Fibroblast of lung (primary cell): ENCODE measurements around the gene GALNT1. TPM values are rescaled to one million over a fixed set of nuclear protein-coding genes. Genes with fewer than 3 reads are reported as not detected.
A peak's percentile ranks its signal among the peaks of the same experiment; 100 is the strongest.

Experiments
- DNase-seq, 2 donors: peaks; one replicate each; pipeline versions ENCODE4 v3.0.0 to v3.0.0-alpha.2; 2010; ENCODE audit warnings: low read depth in 2 of 2
- H2AFZ ChIP-seq: 2 replicates; pipeline ENCODE4 v1.5.1; 2012; ENCODE audit warnings: low read length, control low read depth, inconsistent platforms
- H3K27ac ChIP-seq: 2 replicates; pipeline ENCODE4 v1.5.1; 2011; ENCODE audit warnings: low read length, control low read depth; ENCODE audit not compliant: insufficient read depth
- H3K27me3 ChIP-seq: 2 replicates; pipeline ENCODE4 v1.5.1; 2011; ENCODE audit warnings: mild to moderate bottlenecking, low read length; ENCODE audit not compliant: control insufficient read depth, insufficient read depth
- H3K36me3 ChIP-seq: 2 replicates; pipeline ENCODE4 v1.5.1; 2011; ENCODE audit warnings: low read length; ENCODE audit not compliant: control insufficient read depth, insufficient read depth
- H3K4me1 ChIP-seq: 2 replicates; pipeline ENCODE4 v1.5.1; 2011; ENCODE audit warnings: low read length; ENCODE audit not compliant: control insufficient read depth, insufficient read depth; ENCODE audit errors: extremely low read depth
- H3K4me2 ChIP-seq: 2 replicates; pipeline ENCODE4 v1.5.1; 2011; ENCODE audit warnings: low read length, control low read depth; ENCODE audit not compliant: insufficient read depth; ENCODE audit errors: extremely low read depth
- H3K4me3 ChIP-seq, 4 experiments: fragments of 200-600 bp in 1 of 4; sonication (generic) in 1 of 4; replicated peaks in 1 of 4; 2 replicates each; pipeline ENCODE4 v1.5.1; 2011 to 2016; ENCODE audit warnings: low read length in 4 of 4, low read depth in 3 of 4, mild to moderate bottlenecking in 3 of 4, control low read depth in 2 of 4, inconsistent platforms in 1 of 4, mixed read lengths in 1 of 4; ENCODE audit not compliant: insufficient read depth in 1 of 4; ENCODE audit errors: control extremely low read depth in 1 of 4
- H3K79me2 ChIP-seq: 2 replicates; pipeline ENCODE4 v1.5.1; 2012; ENCODE audit warnings: mild to moderate bottlenecking, low read length, inconsistent platforms; ENCODE audit not compliant: control insufficient read depth, insufficient read depth
- H3K9ac ChIP-seq: 2 replicates; pipeline ENCODE4 v1.5.1; 2011; ENCODE audit warnings: mild to moderate bottlenecking, low read length, control low read depth; ENCODE audit not compliant: insufficient read depth
- H3K9me3 ChIP-seq: 2 replicates; pipeline ENCODE4 v1.5.1; 2012; ENCODE audit warnings: low read depth, low read length; ENCODE audit not compliant: control insufficient read depth, insufficient read depth
- H4K20me1 ChIP-seq: 2 replicates; pipeline ENCODE4 v1.5.1; 2011; ENCODE audit warnings: low read length; ENCODE audit not compliant: control insufficient read depth, insufficient read depth; ENCODE audit errors: extremely low read depth
- EZH2 ChIP-seq: IDR thresholded peaks from 2 replicates; pipeline ENCODE4 v1.5.1; 2012; ENCODE audit warnings: low read length, control low read depth, mild to moderate bottlenecking; ENCODE audit errors: missing control alignments
- polyA plus RNA-seq, 2 donors: library from polyadenylated mRNA; depleted of rRNA in 1 of 2; stranded (reverse) in 1 of 2; unstranded in 1 of 2; fragments of >200 nt; gene quantifications; 2 replicates each; pipeline ENCODE4 v1.2.1, GENCODE V29; 2011 to 2012; ENCODE audit warnings: missing spikeins in 1 of 2
- total RNA-seq: library from RNA; depleted of rRNA; stranded (reverse); fragments of >200 nt; gene quantifications from 2 replicates; pipeline ENCODE4 v1.2.1, GENCODE V29; 2014
- TF ChIP-seq, protein P1 (sequence below), 2 donors: IDR thresholded peaks in 1 of 2; conservative IDR thresholded peaks in 1 of 2; 1 replicate in 1 of 2; 2 replicates in 1 of 2; pipeline ENCODE4 v1.5.1; 2011 to 2012; ENCODE audit warnings: low read length in 2 of 2, control low read depth in 1 of 2, inconsistent platforms in 1 of 2, low read depth in 1 of 2, mild to moderate bottlenecking in 1 of 2

The GALNT1 gene
- total and polyA plus RNA-seq, 2 donors (not counting 1 experiment from before 2014, with no cell fraction given), result 31.7 to 53.3 TPM

DNA sequence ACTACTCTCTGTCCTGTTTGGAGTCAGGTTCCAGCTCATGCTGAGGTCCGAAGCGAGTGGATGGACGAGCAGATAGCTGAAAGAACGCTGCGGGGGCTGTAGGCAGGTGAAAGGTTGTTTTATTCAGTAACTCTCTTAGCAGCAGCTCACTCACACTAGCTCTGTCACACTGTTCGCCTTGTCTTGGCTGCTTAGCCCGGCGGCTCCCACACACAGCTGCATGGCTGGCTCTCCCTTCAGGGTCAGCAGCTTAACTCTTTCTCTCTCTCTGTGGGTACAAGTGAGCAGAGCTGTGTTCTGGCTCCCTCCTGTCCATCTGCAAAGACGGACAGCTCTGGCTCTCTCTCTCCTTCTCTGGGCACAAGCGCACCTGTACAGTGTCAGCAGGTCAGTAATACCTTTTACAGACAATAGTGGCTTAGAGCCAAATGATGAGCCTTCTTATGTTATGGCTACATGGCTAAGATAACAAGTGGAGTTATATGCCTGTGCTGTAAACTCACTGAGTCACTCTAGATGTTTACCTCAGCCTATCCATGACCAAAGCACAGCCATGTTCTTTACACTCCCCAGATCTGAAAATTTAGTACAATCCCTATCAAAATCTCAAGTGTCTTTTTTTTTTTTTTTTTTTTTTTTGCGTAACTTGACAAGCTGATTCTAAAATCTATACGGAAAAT is 149.3 kb downstream of the GALNT1 start:
- H3K4me1 ChIP-seq, result no peaks in the 10 kb centered on the region
- no peak overlapping the region for H3K9ac ChIP-seq
- TF ChIP-seq, protein P1, sequence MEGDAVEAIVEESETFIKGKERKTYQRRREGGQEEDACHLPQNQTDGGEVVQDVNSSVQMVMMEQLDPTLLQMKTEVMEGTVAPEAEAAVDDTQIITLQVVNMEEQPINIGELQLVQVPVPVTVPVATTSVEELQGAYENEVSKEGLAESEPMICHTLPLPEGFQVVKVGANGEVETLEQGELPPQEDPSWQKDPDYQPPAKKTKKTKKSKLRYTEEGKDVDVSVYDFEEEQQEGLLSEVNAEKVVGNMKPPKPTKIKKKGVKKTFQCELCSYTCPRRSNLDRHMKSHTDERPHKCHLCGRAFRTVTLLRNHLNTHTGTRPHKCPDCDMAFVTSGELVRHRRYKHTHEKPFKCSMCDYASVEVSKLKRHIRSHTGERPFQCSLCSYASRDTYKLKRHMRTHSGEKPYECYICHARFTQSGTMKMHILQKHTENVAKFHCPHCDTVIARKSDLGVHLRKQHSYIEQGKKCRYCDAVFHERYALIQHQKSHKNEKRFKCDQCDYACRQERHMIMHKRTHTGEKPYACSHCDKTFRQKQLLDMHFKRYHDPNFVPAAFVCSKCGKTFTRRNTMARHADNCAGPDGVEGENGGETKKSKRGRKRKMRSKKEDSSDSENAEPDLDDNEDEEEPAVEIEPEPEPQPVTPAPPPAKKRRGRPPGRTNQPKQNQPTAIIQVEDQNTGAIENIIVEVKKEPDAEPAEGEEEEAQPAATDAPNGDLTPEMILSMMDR (conservative IDR thresholded peaks at IDR 0.05 in 1 of 2, IDR thresholded peaks at IDR 0.05 in 1 of 2; ENCODE audit: low read depth in 1 of 2, low read length in 2 of 2), result no peak
- TF ChIP-seq EZH2, result no peak
- no peaks in the 10 kb centered on the region for H3K9me3 ChIP-seq
- no peaks in the 10 kb centered on the region for H3K79me2 ChIP-seq
- H3K27me3 ChIP-seq, result no peaks in the 10 kb centered on the region
- no peak overlapping the region for H2AFZ ChIP-seq
- no peaks in the 10 kb centered on the region for H3K36me3 ChIP-seq
- no peak overlapping the region for H3K27ac ChIP-seq
- no peaks in the 10 kb centered on the region for H4K20me1 ChIP-seq
- peak overlapping the region in 1 of 4 experiments; percentile 22 for H3K4me3 ChIP-seq
- peak in 1 of 2 donors; percentile 9 for DNase-seq
- H3K4me2 ChIP-seq, result peak overlapping the region; percentile 45

DNA sequence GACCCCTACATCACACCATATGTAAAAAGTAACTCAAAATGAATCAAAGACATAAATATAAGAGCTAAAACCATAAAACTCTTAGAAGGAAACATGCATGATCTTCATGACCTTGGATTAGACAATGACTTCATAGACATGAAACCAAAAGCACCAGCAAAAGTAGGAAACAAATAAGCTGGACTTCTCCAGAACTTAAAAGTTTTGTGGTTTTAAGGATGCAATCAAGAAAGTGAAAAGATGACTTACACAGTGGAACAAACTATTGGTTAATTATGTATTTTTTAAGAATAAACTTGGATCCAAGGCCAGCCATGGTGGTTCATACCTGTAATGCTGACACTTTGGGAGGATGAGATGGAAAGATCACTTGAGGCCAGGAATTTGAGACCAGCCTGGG is 150.2 kb downstream of the GALNT1 start:
- no peak overlapping the region for H3K4me2 ChIP-seq
- no peaks in the 10 kb centered on the region for H3K9me3 ChIP-seq
- no peaks in the 10 kb centered on the region for H3K27me3 ChIP-seq
- TF ChIP-seq EZH2, result no peak
- TF ChIP-seq, protein P1 (conservative IDR thresholded peaks at IDR 0.05 in 1 of 2, IDR thresholded peaks at IDR 0.05 in 1 of 2; ENCODE audit: low read depth in 1 of 2, low read length in 2 of 2), result no peak
- no peak overlapping the region for H3K9ac ChIP-seq
- no peaks in the 10 kb centered on the region for H3K79me2 ChIP-seq
- H3K36me3 ChIP-seq, result no peaks in the 10 kb centered on the region
- H3K27ac ChIP-seq, result no peak overlapping the region
- H2AFZ ChIP-seq, result no peak overlapping the region
- no peak for DNase-seq
- H3K4me3 ChIP-seq, result no peak overlapping the region
- no peaks in the 10 kb centered on the region for H3K4me1 ChIP-seq
- H4K20me1 ChIP-seq, result no peaks in the 10 kb centered on the region

DNA sequence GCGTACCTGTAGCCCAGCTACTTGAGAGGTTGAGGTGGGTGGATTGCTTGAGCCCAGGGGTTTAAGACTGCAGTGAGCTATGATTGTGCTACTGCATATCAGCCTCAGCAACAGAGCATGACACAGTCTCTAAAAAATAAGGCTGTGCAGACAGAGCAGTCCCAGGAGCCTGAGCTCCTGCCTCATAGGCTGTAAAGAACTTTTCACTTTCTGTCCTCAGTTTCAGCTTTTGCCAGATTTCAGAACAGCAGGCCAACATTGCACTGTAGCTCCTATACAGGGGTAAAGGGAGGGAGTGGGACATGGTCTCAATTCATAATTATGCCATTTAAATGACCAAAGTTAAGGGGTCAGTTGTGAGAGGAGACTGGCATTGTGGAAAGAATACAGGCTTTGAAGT is 150.6 kb downstream of the GALNT1 start:
- Histone ChIP-seq H4K20me1 (no peaks in the 10 kb centered on the region), H3K4me1 (no peaks in the 10 kb centered on the region), H3K4me2 (no peak overlapping the region), H3K36me3 (no peaks in the 10 kb centered on the region), H3K9me3 (no peaks in the 10 kb centered on the region), H3K27ac (no peak overlapping the region), H3K9ac (no peak overlapping the region), H3K79me2 (no peaks in the 10 kb centered on the region), H2AFZ (no peak overlapping the region), H3K4me3 (no peak overlapping the region), H3K27me3 (no peaks in the 10 kb centered on the region)
- no peak for DNase-seq
- TF ChIP-seq EZH2, result no peak
- TF ChIP-seq, protein P1 (conservative IDR thresholded peaks at IDR 0.05 in 1 of 2, IDR thresholded peaks at IDR 0.05 in 1 of 2; ENCODE audit: low read depth in 1 of 2, low read length in 2 of 2), result no peak
